GM12878 (cell line): Measurements from ENCODE around the gene NUDT3. TPM values are rescaled to one million over a fixed set of nuclear protein-coding genes. Genes with fewer than 3 reads are reported as not detected.

ENCODE experiments used
- ATAC-seq: fragments of 200-7000 bp; cut with Tn5 transposase; 3 replicates; pipeline ENCODE4 v1.9.1; 2020; ENCODE audit warnings: mild to moderate bottlenecking, moderate library complexity
- BruUV-seq: library from RNA; stranded (reverse); fragments of 400-500 nt; replicated peaks from 2 replicates; lab custom pipeline; 2021; lab: Mats Ljungman, UMichigan
- CTCF ChIA-PET: fragments of 300-600 bp; sonication (Branson Sonifier 250); formaldehyde crosslinking; extraction: SDS; loops from one replicate; lab custom pipeline; 2021; ENCODE audit warnings: inconsistent platforms; lab: Yijun Ruan, JAX
- POLR2A ChIA-PET: fragments of 350-600 bp; formaldehyde crosslinking; extraction: SDS; loops from one replicate; lab custom pipeline; 2021; ENCODE audit warnings: inconsistent platforms; lab: Charles Lee
- RAD21 ChIA-PET: fragments of 300-600 bp; sonication (Branson Sonifier 250); formaldehyde crosslinking; loops from one replicate; lab custom pipeline; 2023; ENCODE audit warnings: antibody characterized with exemption; ENCODE audit not compliant: unreplicated experiment; lab: Charles Lee
- SMC1A ChIA-PET: fragments of 300-600 bp; sonication (Branson Sonifier 250); formaldehyde crosslinking; loops from one replicate; lab custom pipeline; 2023; ENCODE audit not compliant: unreplicated experiment, uncharacterized antibody; lab: Charles Lee
- DNase-seq: peaks from one replicate; pipeline ENCODE4 v3.0.0-alpha.2; 2011; ENCODE audit warnings: low read depth, low spot score
- FAIRE-seq: peaks from 3 replicates; lab custom pipeline; 2011; peaks lifted over from hg19 to GRCh38; lab: Jason Lieb, UNC
- H2AFZ ChIP-seq: 2 replicates; pipeline ENCODE4 v1.6.0; 2011; ENCODE audit warnings: low read depth, low read length, control low read depth; ENCODE audit not compliant: control insufficient read depth
- H3K27ac ChIP-seq: 2 replicates; pipeline ENCODE4 v1.5.1; 2011; ENCODE audit warnings: control low read depth; ENCODE audit not compliant: control insufficient read depth, insufficient read depth
- H3K27me3 ChIP-seq, 2 experiments: replicated peaks in 1 of 2; 2 replicates each; pipeline versions ENCODE4 v1.6.0 to v1.6.1; 2011; ENCODE audit warnings: low read length in 1 of 2; ENCODE audit not compliant: control insufficient read depth in 2 of 2, insufficient read depth in 2 of 2
- H3K36me3 ChIP-seq, 2 experiments: 2 replicates each; pipeline ENCODE4 v1.5.1; 2011; ENCODE audit warnings: low read length in 1 of 2; ENCODE audit not compliant: control insufficient read depth in 2 of 2, insufficient read depth in 2 of 2
- H3K4me1 ChIP-seq: 2 replicates; pipeline ENCODE4 v1.6.1; 2011; ENCODE audit warnings: mild to moderate bottlenecking, low read length, moderate library complexity, mixed read lengths; ENCODE audit not compliant: control insufficient read depth, insufficient read depth
- H3K4me2 ChIP-seq: 2 replicates; pipeline ENCODE4 v1.6.0; 2011; ENCODE audit warnings: control low read depth; ENCODE audit not compliant: control insufficient read depth, insufficient read depth
- H3K4me3 ChIP-seq: fragments of 200-600 bp; sonication (generic); 2 replicates; pipeline ENCODE4 v1.5.1; 2016
- H3K79me2 ChIP-seq: 2 replicates; pipeline ENCODE4 v1.6.0; 2011; ENCODE audit warnings: low read length; ENCODE audit not compliant: control insufficient read depth, insufficient read depth
- H3K9ac ChIP-seq: 2 replicates; pipeline ENCODE4 v1.8.0; 2011; ENCODE audit warnings: low read length, control low read depth, mixed read lengths; ENCODE audit not compliant: control insufficient read depth, insufficient read depth
- H3K9me3 ChIP-seq: replicated peaks from 3 replicates; pipeline ENCODE4 v1.5.1; 2011; ENCODE audit warnings: mild to moderate bottlenecking, low read length; ENCODE audit not compliant: control insufficient read depth, insufficient read depth
- H4K20me1 ChIP-seq: 2 replicates; pipeline ENCODE4 v1.6.0; 2011; ENCODE audit not compliant: control insufficient read depth, insufficient read depth
- ETV6 ChIP-seq, 2 experiments: fragments of 450-650 bp in 1 of 2; IDR thresholded peaks in 1 of 2; conservative IDR thresholded peaks in 1 of 2; 2 replicates each; pipeline ENCODE4 v1.6.1; 2014; ENCODE audit warnings: antibody characterized with exemption in 1 of 2, borderline replicate concordance in 1 of 2, low read depth in 1 of 2, mild to moderate bottlenecking in 1 of 2, moderate library complexity in 1 of 2
- FOXM1 ChIP-seq: IDR thresholded peaks from 2 replicates; pipeline ENCODE4 v1.6.1; 2012; ENCODE audit warnings: low read depth, mild to moderate bottlenecking, inconsistent platforms, low read length, moderate library complexity
- MYC ChIP-seq: IDR thresholded peaks from 2 replicates; pipeline ENCODE4 v1.6.1; 2011; ENCODE audit warnings: mild to moderate bottlenecking, low read length, moderate library complexity, inconsistent platforms; ENCODE audit not compliant: insufficient read depth, insufficient replicate concordance, insufficient read length, severe bottlenecking
- RAD51 ChIP-seq: fragments of 450-650 bp; IDR thresholded peaks from 2 replicates; pipeline ENCODE4 v1.6.1; 2016; ENCODE audit warnings: moderate library complexity, mild to moderate bottlenecking, inconsistent platforms
- RB1 ChIP-seq: fragments of 450-650 bp; formaldehyde crosslinking; IDR thresholded peaks from 2 replicates; pipeline ENCODE4 v1.6.1; 2017; ENCODE audit warnings: mild to moderate bottlenecking, borderline replicate concordance
- WGBS: methylation state at CpG from one replicate; pipeline ENCODE4 v1.1.6; 2016; ENCODE audit warnings: low lambda C conversion rate; ENCODE audit not compliant: insufficient replicate concordance, insufficient coverage; ENCODE audit errors: missing lambda C conversion rate; 5-methylcytosine and 5-hydroxymethylcytosine counted together
- in situ Hi-C: fragments of 300-500 bp; cut with MboI; formaldehyde crosslinking; loops from 9 replicates; pipeline ENCODE4 v1.14.3; 2018; ENCODE audit warnings: mixed read lengths
- intact Hi-C: fragments of 100-400 bp; cut with micrococcal nuclease; formaldehyde crosslinking; loops from one replicate; pipeline ENCODE4 v1.14.2; 2022; ENCODE audit not compliant: unreplicated experiment
- polyA plus RNA-seq, 11 experiments: library from polyadenylated mRNA; depleted of rRNA in 4 of 11; unstranded in 6 of 11; stranded (reverse) in 5 of 11; fragments of >200 nt; fragmentation: Nextera tagmentation in 4 of 11; fragmentation: Illumina TruSeq in 1 of 11; extraction: Ambion mirVana in 4 of 11; extraction: Trizol in 1 of 11; gene quantifications; 1 replicate in 1 of 11; 2 replicates in 10 of 11; pipeline versions ENCODE4 v1.2.1 to v1.2.3, GENCODE V29; 2011 to 2016; ENCODE audit warnings: inconsistent platforms in 2 of 11, missing spikeins in 2 of 11, low read depth in 1 of 11
- total RNA-seq, 4 experiments: library from RNA; depleted of rRNA in 3 of 4; stranded (reverse); fragments of >200 nt in 3 of 4; fragmentation: Illumina TruSeq in 1 of 4; extraction: Trizol in 1 of 4; gene quantifications; 2 replicates each; pipeline versions ENCODE4 v1.2.1 to v1.2.3, GENCODE V29; 2013 to 2021
- TF ChIP-seq, protein P1 (sequence below): fragments of 450-650 bp; IDR thresholded peaks from 2 replicates; pipeline ENCODE4 v1.6.1; 2017; ENCODE audit warnings: mild to moderate bottlenecking
- TF ChIP-seq, protein P2 (sequence below): IDR thresholded peaks from 2 replicates; pipeline ENCODE4 v1.6.1; 2012; ENCODE audit warnings: low read depth, low read length, improper control_type of control experiment

The NUDT3 gene
- total and polyA plus RNA-seq, 10 of the 15 experiments (the other 5 are each of a cell fraction or from before 2014, with no cell fraction given): 2.4 to 32.3 (median 25.5) TPM

DNA sequence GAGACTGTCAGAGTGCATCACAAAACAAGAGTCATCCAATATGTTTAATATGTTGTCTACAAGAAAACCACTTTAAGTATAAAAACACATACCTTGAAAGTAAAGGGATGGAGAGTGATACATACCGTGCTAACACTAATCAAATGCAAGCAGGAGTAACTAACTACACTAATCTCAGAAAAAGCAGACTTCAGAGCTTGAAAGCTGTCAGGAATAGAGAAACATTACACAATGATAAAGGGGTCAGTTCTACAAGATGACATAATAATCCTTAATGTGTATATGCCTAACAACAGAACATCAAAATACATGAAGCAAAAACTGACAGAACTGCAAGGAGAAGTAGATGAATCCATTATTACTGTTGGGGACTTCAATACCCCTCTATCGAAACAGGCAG lies 84.0 kb downstream of the NUDT3 start (continued):
- TF ChIP-seq MYC (no peak), RAD51 (no peak)
- TF ChIP-seq, protein P1, sequence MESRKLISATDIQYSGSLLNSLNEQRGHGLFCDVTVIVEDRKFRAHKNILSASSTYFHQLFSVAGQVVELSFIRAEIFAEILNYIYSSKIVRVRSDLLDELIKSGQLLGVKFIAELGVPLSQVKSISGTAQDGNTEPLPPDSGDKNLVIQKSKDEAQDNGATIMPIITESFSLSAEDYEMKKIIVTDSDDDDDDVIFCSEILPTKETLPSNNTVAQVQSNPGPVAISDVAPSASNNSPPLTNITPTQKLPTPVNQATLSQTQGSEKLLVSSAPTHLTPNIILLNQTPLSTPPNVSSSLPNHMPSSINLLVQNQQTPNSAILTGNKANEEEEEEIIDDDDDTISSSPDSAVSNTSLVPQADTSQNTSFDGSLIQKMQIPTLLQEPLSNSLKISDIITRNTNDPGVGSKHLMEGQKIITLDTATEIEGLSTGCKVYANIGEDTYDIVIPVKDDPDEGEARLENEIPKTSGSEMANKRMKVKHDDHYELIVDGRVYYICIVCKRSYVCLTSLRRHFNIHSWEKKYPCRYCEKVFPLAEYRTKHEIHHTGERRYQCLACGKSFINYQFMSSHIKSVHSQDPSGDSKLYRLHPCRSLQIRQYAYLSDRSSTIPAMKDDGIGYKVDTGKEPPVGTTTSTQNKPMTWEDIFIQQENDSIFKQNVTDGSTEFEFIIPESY: no peak
- TF ChIP-seq, protein P2, sequence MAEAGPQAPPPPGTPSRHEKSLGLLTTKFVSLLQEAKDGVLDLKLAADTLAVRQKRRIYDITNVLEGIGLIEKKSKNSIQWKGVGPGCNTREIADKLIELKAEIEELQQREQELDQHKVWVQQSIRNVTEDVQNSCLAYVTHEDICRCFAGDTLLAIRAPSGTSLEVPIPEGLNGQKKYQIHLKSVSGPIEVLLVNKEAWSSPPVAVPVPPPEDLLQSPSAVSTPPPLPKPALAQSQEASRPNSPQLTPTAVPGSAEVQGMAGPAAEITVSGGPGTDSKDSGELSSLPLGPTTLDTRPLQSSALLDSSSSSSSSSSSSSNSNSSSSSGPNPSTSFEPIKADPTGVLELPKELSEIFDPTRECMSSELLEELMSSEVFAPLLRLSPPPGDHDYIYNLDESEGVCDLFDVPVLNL: no peak
- TF ChIP-seq, all 136 proteins: peak for 0

DNA sequence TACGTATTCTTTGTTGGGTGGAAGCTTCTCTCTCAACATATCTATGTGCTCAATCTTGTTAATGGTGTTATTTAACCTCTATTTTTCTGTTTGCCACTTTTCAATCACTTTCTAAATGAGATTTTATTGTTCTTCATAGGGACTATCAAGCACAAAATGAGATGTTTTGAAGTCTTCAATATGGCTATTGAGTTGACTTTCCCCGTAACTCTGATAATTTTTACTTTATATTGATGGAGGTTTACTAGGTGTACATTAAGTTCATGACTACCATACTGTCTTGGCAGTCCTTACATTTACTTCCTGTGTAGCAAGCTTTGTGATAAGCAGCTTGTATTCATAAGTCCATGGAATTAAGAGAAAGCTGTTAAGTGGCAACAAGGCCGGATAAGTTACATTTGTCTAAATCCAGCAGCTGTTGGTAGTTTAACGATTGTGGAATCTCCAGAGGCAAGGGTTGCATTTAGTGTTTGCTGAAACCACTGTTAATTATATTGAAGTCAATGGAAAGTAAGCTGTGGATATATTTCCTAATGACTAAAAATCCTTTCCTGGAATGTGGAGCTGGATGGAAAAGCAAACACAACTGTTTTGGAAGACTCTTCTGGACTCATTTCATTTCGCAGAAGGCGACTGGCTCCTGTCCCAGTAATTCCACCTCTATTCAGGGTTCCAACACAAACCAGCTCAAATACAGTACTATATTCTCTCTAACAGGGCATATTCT lies 86.3 kb downstream of the NUDT3 start:
- peaks cover 19% of the 10 kb centered on the region for H3K79me2 ChIP-seq
- CTCF ChIA-PET: interaction anchor here (0.6 to 1.9 kb wide), 3 partner anchors 9 to 18 kb away, joined by 4 to 7 read pairs (median 6); no protein-coding TSS in a partner anchor
- intact Hi-C loops: no loop called here
- WGBS: 98% methylated on average over 6 of the region's 6 CpGs
- no peak overlapping the region for H3K4me3 ChIP-seq
- no peak overlapping the region for H3K4me2 ChIP-seq
- no TSS peak for BruUV-seq
- SMC1A ChIA-PET: interaction anchor here (1.3 to 2.8 kb wide), 4 partner anchors 10 to 108 kb away, joined by 3 to 26 read pairs (median 8); no protein-coding TSS in a partner anchor
- no peak overlapping the region for H2AFZ ChIP-seq
- ATAC-seq: no peak
- peaks cover 7% of the 10 kb centered on the region for H3K4me1 ChIP-seq
- TF ChIP-seq ETV6 (conservative IDR thresholded peaks at IDR 0.05 in 1 of 2, IDR thresholded peaks at IDR 0.05 in 1 of 2; ENCODE audit: borderline replicate concordance in 1 of 2, low read depth in 1 of 2) (no peak), RB1 (no peak), FOXM1 (no peak)
- TF ChIP-seq, all 136 proteins: peak for 0
- Histone ChIP-seq H3K36me3 (no peaks in the 10 kb centered on the region; a peak in 1 of 4 replicates), H4K20me1 (no peaks in the 10 kb centered on the region), H3K9ac (no peak overlapping the region), H3K9me3 (no peaks in the 10 kb centered on the region), H3K27ac (no peak overlapping the region), H3K27me3 (no peaks in the 10 kb centered on the region)
- in situ Hi-C loops: no loop called here
- DNase-seq: no peak
- FAIRE-seq: no peak
- RAD21 ChIA-PET: interaction anchor here (0.8 to 1.2 kb wide), 3 partner anchors 12 to 81 kb away, joined by 3 to 4 read pairs (median 3); partner anchors contain the start of gene HMGA1
- POLR2A ChIA-PET: interaction anchor here (0.8 to 1.2 kb wide), 3 partner anchors 12 to 36 kb away, joined by 3 read pairs; no protein-coding TSS in a partner anchor
